HG02884 (cell line): ENCODE results near the gene MPC1L.

Experiments used
- ATAC-seq: cut with Tn5 transposase; IDR thresholded peaks from one replicate; pipeline ENCODE4 v1.9.1; 2021; ENCODE audit warnings: mild to moderate bottlenecking, moderate library complexity; ENCODE audit not compliant: unreplicated experiment

Gene MPC1L

DNA sequence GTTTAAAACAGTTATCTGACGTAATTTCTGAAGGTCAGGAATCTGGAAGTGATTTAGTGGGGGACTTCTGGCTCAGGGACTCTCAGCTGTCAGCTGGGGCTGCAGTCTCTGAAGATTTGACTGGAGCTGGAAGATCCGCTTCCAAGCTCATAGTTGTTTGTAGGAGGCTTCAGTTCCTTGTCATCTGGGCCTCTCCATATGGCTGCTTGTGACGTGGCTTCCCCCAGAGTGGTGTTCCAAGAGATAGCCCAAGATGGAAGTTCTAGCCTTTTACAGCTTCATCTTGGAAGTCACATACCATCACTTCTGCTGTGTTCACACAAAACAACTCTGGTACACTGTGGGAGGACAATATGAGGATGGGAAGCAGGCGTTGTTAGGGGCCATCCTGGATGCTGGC lies 2.1 kb downstream of the MPC1L start:
- no peak for ATAC-seq

DNA sequence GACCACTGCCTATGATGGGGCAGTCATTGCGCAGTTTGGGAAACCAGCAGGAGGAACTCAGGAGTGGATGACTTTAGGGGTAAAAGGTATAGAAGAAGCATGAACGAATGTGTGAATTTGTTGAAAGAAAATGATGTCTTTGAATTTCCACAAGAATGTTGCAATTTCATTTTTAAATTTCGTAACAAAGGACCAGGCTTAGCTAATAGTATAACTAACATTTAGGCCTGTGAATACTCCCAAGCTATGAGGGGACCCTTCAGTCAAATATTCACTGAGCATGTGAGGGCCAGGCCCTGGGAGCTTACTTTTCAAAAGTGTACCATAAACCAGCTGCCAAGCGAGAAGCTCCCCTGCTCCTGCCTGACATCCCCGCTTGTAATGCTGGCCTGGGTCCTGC lies 5.3 kb downstream of the MPC1L start:
- no peak for ATAC-seq

DNA sequence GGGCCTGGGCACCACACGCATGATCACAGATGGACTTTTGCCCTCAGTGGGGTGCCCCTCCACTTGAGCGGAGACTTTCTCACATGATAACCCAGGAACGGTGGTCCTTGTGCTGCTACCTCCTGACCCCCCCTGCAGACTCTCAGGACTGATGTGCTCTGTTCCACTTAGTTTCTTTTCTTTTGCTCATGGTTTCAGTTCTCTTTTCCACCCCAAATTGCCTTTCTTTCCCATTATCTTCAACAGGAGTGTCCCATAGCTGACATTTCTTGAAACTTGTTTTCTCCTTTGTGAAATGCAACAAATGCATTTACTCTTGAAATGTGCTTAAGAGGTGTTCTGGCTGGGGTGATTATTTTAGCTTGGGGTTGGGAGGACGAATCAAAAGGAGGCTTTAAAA lies 9.0 kb downstream of the MPC1L start:
- no peak for ATAC-seq

DNA sequence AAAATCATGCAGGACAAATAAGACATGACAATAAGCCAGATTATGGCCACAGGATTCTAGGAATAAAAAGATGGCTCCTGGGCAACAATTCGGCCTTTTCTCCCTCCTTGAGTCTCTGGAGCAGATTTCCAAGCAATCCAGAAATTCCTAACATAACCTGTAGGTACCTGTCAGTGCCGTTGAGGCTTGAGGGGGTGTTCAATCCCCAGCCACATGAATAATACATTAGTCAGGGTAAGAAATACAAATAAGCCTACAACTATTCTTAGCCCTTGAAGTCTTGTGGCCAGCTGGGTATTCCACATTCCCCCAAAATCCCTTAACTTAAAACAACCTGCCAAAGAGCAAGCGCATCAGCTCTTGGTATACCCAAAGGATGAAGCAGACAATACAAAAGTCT lies 14.5 kb downstream of the MPC1L start:
- ATAC-seq = no peak

DNA sequence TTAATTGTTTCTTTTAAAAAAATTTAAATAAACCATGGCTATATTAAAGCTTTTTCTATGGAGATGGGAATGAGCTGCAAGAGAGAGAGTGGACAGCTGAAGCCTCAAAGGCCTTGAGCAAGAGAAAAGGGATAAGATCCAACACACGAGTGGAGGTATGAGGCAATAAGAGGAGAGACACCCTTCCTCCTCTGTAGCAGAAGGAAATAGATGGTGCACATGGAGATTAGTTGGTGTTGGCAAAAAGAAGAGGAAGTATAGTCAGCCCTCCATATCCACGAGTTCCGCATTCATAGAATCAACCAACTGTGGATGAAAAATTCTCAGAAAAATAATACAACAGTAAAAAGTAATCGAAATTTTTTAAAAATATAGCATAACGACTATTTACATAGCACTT lies 20.9 kb downstream of the MPC1L start:
- no peak for ATAC-seq

DNA sequence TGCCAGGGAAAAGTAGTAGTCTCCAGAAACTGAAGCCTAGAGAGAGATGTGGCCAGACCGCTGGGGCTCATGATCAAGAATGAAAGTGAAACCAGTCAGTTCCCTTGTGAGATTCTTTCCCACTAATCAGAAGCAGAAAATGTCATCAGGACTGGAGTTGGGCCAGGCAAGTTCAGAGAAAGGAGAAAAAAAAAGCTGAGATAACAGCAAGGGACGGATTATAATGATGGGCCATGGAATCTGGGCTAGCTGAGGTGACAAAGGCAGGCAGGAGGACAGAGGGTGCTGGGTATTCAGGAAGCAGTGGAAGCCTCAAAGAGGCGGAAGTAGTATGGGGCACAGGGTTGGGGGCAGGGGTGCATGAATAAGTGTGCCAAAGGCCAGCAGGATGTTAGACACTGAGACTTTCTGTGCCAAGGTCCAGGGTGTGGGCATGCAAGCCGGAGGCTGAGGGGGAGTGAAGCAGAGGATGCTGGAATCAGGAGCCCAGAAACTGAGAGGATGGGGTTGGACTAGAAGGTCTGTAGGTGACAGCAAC lies 21.7 kb downstream of the MPC1L start:
- no peak for ATAC-seq

DNA sequence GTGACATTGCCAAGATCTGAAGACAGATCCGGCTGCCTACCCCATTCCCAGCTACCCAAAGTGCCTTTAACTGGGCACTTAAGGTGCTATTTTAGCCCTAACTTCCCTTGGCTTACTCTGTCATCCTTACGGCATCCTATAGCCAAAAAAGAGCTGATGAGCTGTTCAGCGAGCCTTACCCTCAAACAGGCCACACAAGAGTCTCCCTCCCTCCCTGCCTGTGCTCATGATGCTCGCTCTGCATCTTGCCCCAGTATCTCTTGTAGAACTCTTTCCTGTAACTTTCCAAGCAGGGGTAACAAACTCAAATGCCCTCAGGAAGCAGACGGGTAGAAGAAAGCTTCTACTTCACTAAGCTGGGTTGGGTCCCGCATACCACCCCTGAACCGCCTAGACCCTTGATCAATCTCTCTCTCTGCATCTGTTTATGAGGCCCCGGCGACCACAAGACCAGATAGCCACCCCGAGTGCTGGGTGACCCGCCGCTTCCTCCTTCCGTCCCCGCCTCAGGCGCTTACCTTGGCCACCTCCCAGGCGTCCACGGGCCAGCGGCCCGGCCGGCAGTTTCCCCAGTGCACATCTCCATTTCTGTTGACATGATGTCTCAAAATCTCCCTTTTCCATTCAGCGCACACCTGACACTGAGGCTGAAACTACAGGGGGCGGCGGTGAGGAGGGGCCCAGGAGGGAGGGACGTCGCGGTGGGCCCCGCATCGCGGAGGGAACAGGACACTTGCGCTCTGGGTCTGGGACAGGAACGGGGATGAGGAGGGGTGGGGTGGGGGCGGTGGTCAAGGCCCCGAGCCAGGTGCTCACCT lies 23.5 kb downstream of the MPC1L start:
- peak; percentile 20 for ATAC-seq

DNA sequence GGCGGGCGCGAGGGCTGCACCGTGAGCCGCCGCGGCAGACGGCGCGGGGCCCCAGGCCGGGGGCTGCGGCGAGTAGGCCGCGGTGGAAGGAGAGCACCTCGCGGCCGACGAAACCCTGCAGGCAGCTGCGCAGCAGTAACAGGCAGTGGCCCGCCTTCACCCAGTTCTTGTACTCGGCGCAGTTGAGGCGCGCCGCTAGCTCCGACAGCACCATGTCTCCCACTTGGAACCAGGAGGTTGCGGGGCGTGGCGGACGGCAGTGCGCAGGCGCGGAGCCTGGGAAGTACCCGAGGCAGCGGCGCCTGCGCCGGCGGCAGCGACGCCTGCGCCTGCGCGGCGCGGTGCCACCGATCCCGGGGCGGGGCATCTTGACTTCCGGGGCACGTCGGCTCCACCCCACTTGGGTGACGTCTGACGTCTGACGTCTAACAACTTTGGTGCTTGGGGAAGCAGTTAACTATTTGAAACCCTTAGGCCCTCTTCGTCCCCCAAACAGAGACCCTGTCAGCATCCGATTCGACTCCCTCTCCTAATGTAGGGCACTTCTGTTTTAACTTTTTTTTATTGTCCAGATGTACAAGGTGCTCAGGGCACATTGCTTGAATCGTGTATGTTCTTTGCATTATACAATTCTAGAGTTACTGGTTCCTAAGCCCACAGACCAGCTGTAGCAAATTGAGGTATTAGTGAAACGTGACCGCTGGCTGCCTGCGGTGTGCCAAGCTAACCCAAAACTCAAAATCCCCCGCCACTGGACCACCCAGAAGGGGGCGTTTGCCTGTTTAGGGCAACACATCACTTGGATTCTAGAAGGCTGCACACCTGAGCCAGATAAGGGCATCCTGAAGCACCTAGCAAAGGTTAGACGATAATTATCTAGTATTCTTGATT lies 24.3 kb downstream of the MPC1L start, which contains the start of gene CXorf38:
Gene CXorf38, minus strand, starts transcription at position 255 of the 891 bp plus-strand sequence. Its CDS starts 41 bp downstream, at position 214.
- ATAC-seq = peak; percentile 60

DNA sequence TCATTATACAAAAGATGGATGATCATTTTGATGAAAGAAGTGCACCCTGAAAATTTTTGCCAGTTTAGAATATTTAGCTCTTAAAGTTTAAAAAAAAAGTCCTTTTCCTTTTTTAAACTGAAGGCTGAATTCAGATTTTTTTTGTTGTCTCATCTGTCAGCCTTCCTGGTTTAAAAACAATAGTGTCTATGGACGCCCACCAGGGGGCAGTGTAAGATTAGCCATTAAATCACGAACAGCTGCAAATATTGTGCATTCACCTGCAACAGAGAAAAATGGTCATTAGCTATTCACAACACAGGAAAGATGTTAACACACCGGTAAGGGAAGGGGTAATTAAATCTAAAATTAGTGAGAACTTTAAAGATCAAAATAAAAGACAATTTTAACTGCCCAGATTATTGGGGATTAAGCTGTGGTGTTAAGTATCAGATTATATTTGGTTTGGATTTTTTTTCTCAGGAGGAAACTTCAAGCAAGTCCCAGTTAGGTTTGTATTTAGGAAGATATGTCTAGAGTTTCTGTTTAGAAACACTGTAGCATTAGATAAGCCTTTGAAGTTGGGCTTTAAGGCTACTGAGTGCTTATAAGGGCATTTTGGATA lies 28.5 kb downstream of the MPC1L start:
- ATAC-seq = no peak

DNA sequence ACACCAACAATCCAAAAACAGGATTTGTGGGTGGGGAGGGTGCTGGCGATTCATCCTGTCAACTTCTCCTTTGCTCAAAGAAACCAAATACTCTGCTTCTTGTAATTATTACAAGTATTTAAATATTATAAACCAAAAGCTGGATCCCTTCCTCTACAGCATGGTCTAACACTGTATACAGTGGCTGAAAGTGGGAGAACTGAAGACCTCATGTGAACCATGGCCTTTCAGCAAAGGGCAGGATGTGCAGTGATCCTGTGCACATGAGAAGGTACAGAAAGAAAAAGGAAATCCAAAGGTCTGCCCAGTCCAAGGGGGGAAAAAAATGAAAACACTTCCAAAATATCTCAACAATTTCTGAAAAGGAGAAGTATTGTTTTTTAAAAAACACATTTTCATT lies 29.4 kb downstream of the MPC1L start:
- ATAC-seq = no peak

DNA sequence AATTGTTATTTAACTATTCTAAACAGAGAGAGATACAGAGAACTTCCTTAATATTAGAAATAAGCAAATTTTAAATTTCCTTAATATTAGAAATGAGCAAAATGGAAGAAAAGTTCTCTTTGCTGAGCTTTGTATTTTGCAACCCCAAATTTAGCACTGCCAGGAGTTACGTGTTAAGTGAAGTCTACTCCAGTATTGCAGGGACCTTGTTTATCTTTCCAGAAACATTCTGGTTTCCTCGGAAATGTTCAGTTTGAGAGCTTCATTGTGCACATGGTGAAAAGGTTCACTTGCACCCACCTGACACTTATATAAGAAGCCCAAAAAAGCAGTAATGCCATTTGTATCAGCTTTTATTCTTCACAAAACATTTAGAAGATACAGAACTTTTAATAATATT lies 30.3 kb downstream of the MPC1L start:
- ATAC-seq = no peak

DNA sequence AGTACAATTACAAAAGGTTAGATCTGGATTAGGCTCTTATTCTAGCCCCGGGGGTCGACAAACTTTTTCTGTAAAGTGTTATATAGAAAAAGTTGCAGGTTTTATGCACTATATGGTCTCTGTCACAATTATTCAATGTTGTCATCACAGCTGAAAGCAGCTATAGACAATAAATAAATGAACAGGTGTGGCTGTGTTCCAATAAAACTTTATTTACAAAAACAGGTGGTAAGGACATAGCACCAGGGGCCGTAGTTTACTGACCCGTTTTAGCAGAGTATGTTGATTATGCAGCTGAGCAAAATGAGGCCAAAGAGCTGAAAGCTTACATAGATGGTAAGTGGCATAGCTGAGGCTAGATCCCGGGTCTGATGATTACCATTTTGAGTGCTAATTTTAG lies 37.2 kb downstream of the MPC1L start:
- no peak for ATAC-seq

DNA sequence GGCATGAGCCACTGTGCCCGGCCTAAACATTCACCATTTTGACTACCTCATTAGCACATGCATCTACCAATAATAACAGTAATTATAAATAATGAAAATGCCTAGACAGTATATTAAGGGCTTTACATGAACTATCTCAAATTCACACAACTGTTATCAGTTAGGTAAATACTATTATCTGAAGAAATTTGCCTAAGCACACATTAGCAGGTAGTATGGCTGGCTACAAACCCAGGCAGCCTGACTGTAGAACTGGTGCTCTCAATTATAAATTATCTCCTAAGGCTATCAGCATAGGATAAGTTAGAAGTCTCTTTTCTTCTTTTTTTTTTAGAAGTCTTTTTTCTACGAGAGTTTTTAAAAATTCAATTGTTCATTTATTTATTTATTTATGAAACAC lies 38.3 kb downstream of the MPC1L start:
- ATAC-seq = no peak

DNA sequence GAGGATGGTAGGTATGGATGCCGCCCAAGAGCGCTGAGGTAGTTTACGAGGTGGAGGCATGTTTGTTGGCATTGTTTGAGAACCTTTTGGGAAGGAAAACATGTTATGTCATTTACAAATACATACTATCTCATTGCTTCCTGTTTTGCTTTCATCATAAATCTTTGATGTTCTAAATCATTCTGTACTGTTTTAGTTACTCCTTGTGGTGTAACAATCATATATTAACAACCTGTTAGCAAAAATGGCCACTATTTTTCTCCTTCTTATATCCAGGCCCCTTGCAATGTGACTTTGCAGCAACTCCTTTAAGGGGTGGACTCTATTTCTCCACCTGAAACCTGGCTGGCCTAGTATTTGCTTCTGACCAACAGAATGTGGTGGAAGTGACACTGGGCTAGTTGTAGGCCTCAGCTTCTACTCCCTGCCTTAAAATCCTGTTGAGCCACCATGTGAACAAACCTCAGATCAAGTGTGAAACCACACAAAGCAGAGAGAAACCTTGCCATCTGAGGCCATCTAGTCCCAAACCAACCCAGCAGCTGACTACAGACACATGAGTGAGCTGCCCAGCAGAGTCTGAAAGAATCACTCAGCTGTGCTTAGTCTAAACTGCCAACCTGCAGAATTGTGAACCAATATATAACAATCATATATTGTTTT lies 40.0 kb downstream of the MPC1L start:
- no peak for ATAC-seq

DNA sequence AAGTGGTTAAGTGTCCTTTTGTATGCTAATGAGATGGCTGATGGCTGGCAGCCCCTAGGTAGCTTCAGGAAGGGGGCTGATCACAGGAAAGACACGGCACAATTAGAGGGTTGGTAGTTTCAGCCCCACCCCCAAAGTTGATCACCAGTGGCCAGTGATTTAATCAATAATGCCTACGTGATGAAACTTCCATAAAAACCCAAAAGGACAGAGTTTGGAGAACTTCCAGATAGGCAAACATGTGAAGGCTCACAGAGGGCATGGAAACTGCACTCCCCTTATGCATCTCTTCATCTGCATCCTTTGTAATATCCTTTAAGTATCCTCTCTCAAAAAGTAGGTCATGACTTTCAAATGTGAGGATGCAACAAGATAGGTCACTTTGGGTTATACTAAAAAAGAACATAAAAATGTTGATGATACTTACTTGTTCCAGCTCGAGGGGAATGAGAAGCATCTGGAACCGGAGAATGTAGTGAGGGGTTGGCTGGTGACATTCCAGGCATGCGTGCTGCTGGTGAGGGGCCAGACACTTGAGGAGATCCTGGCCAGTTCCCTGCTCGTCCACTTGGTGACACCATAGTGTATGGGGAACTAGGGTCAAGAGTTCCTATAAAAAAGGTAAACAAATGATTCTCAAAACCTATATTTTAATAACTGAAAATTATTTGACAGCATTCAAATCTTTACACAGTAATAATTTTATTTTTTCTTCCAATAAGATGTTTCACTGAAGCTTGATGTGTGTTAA lies 40.8 kb downstream of the MPC1L start:
- no peak for ATAC-seq

DNA sequence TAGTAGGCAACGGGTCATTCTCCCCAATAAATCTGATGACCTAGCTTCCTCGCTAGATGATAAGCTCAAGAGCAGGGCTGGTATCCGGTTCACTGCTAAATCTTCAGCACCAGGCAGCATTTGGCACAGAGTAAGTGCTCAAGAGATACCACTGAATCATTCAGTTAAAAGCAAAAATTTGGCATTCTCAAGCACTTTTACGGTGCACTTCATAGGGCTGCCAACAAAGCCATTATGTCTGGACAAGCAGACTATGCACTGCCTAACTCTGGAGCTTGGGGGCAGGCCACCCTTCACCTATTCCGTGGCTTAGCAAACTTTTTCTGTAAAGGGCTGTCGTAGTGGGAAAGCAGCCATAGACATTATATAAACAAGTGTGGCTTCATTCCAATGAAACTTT lies 47.9 kb downstream of the MPC1L start:
- no peak for ATAC-seq
